ENCODE results near the gene SPTAN1. TPM values are rescaled to one million over a fixed set of nuclear protein-coding genes. Genes with fewer than 3 reads are reported as not detected.

SPTAN1 gene
- total RNA-seq, 2 experiments from 2014 or later: 275 to 315 TPM

Other genes starting within 250 kb of the SPTAN1 start
- 10 to 100 TPM; 22.3 to 34.2 TPM for gene TRUB2, start 230.1 kb upstream of the SPTAN1 start, total RNA-seq
- gene COQ4, start 229.7 kb upstream of the SPTAN1 start, total RNA-seq: 10 to 100 TPM; 29.8 to 41.1 TPM
- 10 to 100 TPM; 19.3 to 26.1 TPM for gene SLC27A4, start 212.1 kb upstream of the SPTAN1 start, total RNA-seq
- gene URM1, start 181.2 kb upstream of the SPTAN1 start, total RNA-seq: 10 to 100 TPM; 61.4 to 81.0 TPM
- 10 to 100 TPM in 1 of 2 experiments, 1 to 10 TPM in 1; 5.2 to 12.2 TPM for gene CERCAM, start 131.7 kb upstream of the SPTAN1 start, total RNA-seq
- 10 to 100 TPM; 71.8 to 82.7 TPM for gene ODF2, start 96.6 kb upstream of the SPTAN1 start, total RNA-seq
- 10 to 100 TPM; 51.0 to 55.7 TPM for gene GLE1, start 47.9 kb upstream of the SPTAN1 start, total RNA-seq
- gene DYNC2I2, start 104.3 kb downstream of the SPTAN1 start, total RNA-seq: 10 to 100 TPM; 52.5 to 67.8 TPM
- 100 to 1,000 TPM; 436 to 623 TPM for gene SET, start 136.6 kb downstream of the SPTAN1 start, total RNA-seq
- 1 to 10 TPM; 8.1 to 9.1 TPM for gene PKN3, start 149.9 kb downstream of the SPTAN1 start, total RNA-seq
- gene ZDHHC12, start 171.5 kb downstream of the SPTAN1 start, total RNA-seq: 10 to 100 TPM; 67.8 to 90.0 TPM
- 10 to 100 TPM; 17.7 to 18.2 TPM for gene ZER1, start 219.3 kb downstream of the SPTAN1 start, total RNA-seq
- 10 to 100 TPM; 21.5 to 22.2 TPM for gene TBC1D13, start 234.7 kb downstream of the SPTAN1 start, total RNA-seq

Data from activated CD8-positive, alpha-beta memory T cell treated with anti-CD3 and anti-CD28 coated beads, Interleukin-2, amount 10 ng/mL, durations not matched to agents 7 days and 5 days (primary cell).